ENCODE measurements around the gene TGM2.

Gene TGM2

GRCh38 chr20:38084425-38084951, 80.6 kb downstream of the TGM2 start:
- DNase-seq: no peak

- DNase-seq: no peak
Observed at GRCh38 chr20:38083338-38084048, 81.6 kb downstream of the TGM2 start.

GRCh38 chr20:38082894-38083293, 82.2 kb downstream of the TGM2 start:
- no peak for DNase-seq

GRCh38 chr20:38081575-38081974, 83.5 kb downstream of the TGM2 start:
- DNase-seq: no peak

GRCh38 chr20:38079353-38079752, 85.7 kb downstream of the TGM2 start:
- DNase-seq: no peak

GRCh38 chr20:38078084-38078483, 87.0 kb downstream of the TGM2 start:
- DNase-seq: no peak
